ENCODE measurements around the gene ADAT2.
A peak's percentile ranks its signal among the peaks of the same experiment; 100 is the strongest.
"Not testable (repeated sequence)": the region's sequence is repeated elsewhere in the genome, so short reads cannot be mapped to it uniquely, and the experiment has no call there.

The ADAT2 gene

DNA sequence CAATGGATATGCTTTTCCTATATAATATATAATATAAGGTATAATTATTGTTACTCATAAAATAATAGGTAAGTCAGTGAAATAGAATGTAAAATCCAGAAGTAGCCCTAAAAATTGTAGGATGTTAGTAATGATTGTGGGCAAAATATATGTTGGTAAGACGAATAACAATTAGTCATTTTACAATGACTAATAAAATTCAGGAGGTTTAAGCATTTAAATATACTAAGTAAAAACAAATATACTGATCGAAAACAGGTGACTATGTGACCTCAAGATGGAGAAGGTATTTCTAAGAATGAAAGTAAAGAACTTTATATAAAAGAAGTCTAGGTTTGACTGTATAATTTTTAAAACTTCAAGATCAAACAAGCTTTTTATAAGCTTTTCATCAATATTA, 32.1 kb upstream of the ADAT2 start:
- no peak for DNase-seq (ENCODE audit: low read depth)
- no peak for TF ChIP-seq CTCF (conservative IDR thresholded peaks at IDR 0.05; ENCODE audit: low read length)
- H3K4me3 ChIP-seq (ENCODE audit: low read length), result no peak overlapping the region

GRCh38 chr6:143478479-143479062, 28.1 kb upstream of the ADAT2 start:
- no peak for DNase-seq (ENCODE audit: low read depth)
- no peak for TF ChIP-seq CTCF (conservative IDR thresholded peaks at IDR 0.05; ENCODE audit: low read length)
- no peak overlapping the region for H3K4me3 ChIP-seq (ENCODE audit: low read length)

DNA sequence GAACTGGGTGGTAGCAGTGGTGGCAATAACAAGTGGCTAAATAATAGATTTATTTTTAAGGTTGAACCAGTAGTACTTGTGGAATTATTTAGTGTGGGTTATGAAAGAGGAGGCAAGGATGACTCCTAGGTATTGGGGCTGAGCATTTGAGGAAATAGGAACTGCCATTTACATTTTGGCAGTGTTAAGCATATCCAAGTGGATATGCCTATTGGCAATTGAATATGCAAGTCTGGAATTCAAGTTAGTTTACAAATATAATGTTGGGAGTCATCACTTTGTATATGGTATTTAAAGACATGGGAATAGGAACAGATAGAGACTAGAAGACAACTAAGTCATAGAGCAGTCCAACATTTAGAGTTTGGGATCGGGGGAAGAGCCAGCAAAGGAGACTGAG, 26.1 kb upstream of the ADAT2 start:
- no peak overlapping the region for H3K4me3 ChIP-seq (ENCODE audit: low read length)
- DNase-seq (ENCODE audit: low read depth), result no peak
- no peak for TF ChIP-seq CTCF (conservative IDR thresholded peaks at IDR 0.05; ENCODE audit: low read length)

DNA sequence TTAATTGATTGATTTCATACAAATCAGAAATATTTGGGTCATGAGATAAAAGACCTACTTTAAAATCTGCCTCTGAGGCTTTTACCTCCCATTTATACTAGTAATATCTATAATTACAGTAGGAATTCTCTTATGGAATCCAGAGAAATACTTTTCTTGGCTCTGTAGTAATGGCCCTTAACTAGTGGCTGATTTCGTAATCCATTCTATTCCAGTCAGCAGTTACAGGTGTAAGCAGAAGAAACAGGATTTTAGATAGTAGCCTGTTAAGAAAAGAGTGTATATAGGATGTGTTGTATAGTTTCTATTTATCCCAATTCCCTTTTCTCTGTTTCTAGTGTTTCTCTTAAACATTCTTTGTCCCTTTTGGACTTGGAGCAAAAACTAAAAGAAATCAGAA, 21.3 kb upstream of the ADAT2 start:
- TF ChIP-seq CTCF (conservative IDR thresholded peaks at IDR 0.05; ENCODE audit: low read length), result no peak
- DNase-seq (ENCODE audit: low read depth), result no peak
- H3K4me3 ChIP-seq (ENCODE audit: low read length), result no peak overlapping the region

GRCh38 chr6:143468823-143469222, 18.3 kb upstream of the ADAT2 start:
- not testable (repeated sequence) for DNase-seq (ENCODE audit: low read depth); H3K4me3 ChIP-seq (ENCODE audit: low read length)

GRCh38 chr6:143468026-143468425, 17.5 kb upstream of the ADAT2 start:
- no peak for TF ChIP-seq CTCF (conservative IDR thresholded peaks at IDR 0.05; ENCODE audit: low read length)
- H3K4me3 ChIP-seq (ENCODE audit: low read length), result no peak overlapping the region
- DNase-seq (ENCODE audit: low read depth), result no peak

- H3K4me3 ChIP-seq (ENCODE audit: low read length), result no peak overlapping the region
- TF ChIP-seq CTCF (conservative IDR thresholded peaks at IDR 0.05; ENCODE audit: low read length), result no peak
- DNase-seq (ENCODE audit: low read depth), result peak; percentile 0
Observed at GRCh38 chr6:143465546-143465945, 15.1 kb upstream of the ADAT2 start.

Measured in AG10803 (cell line).